GM21529 (cell line): ENCODE data around the gene PRDM16.

Source experiments
- ATAC-seq: cut with Tn5 transposase; IDR thresholded peaks from one replicate; pipeline ENCODE4 v1.9.1; 2021; ENCODE audit not compliant: unreplicated experiment

PRDM16 gene

GRCh38 chr1:3101124-3101939 is 32.3 kb downstream of the PRDM16 start:
- ATAC-seq = no peak

GRCh38 chr1:3102641-3103040 is 33.6 kb downstream of the PRDM16 start:
- ATAC-seq = no peak

- no peak for ATAC-seq
Measured at GRCh38 chr1:3103967-3104677, 35.1 kb downstream of the PRDM16 start.

GRCh38 chr1:3105167-3105863 is 36.3 kb downstream of the PRDM16 start:
- no peak for ATAC-seq

GRCh38 chr1:3106216-3106615 is 37.2 kb downstream of the PRDM16 start:
- ATAC-seq = no peak

GRCh38 chr1:3107201-3107600 is 38.2 kb downstream of the PRDM16 start:
- no peak for ATAC-seq

GRCh38 chr1:3109355-3109754 is 40.4 kb downstream of the PRDM16 start:
- no peak for ATAC-seq

- ATAC-seq = no peak
Measured at GRCh38 chr1:3111348-3112021, 42.5 kb downstream of the PRDM16 start.

- no peak for ATAC-seq
Measured at GRCh38 chr1:3112526-3112925, 43.5 kb downstream of the PRDM16 start.

- no peak for ATAC-seq
Measured at GRCh38 chr1:3113047-3113740, 44.2 kb downstream of the PRDM16 start.

GRCh38 chr1:3113741-3114056 is 44.7 kb downstream of the PRDM16 start:
- ATAC-seq = no peak

- ATAC-seq = no peak
Measured at GRCh38 chr1:3114131-3114744, 45.2 kb downstream of the PRDM16 start.

GRCh38 chr1:3114846-3115245 is 45.8 kb downstream of the PRDM16 start:
- ATAC-seq = no peak

GRCh38 chr1:3115275-3116149 is 46.5 kb downstream of the PRDM16 start:
- no peak for ATAC-seq

GRCh38 chr1:3116150-3116510 is 47.1 kb downstream of the PRDM16 start:
- no peak for ATAC-seq

GRCh38 chr1:3116560-3116959 is 47.6 kb downstream of the PRDM16 start:
- ATAC-seq = no peak

GRCh38 chr1:3117879-3118278 is 48.9 kb downstream of the PRDM16 start:
- no peak for ATAC-seq

GRCh38 chr1:3119061-3119460 is 50.1 kb downstream of the PRDM16 start:
- no peak for ATAC-seq

- ATAC-seq = no peak
Measured at GRCh38 chr1:3119725-3120124, 50.7 kb downstream of the PRDM16 start.

GRCh38 chr1:3120140-3120539 is 51.1 kb downstream of the PRDM16 start:
- no peak for ATAC-seq
